Measurements from ENCODE around the gene FGF16. TPM values are rescaled to one million over a fixed set of nuclear protein-coding genes. Genes with fewer than 3 reads are reported as not detected.
"Not testable (repeated sequence)": the region's sequence is repeated elsewhere in the genome, so short reads cannot be mapped to it uniquely, and the experiment has no call there.

Gene FGF16
- total RNA-seq, 1 donor from 2014 or later: 2.6 TPM

DNA sequence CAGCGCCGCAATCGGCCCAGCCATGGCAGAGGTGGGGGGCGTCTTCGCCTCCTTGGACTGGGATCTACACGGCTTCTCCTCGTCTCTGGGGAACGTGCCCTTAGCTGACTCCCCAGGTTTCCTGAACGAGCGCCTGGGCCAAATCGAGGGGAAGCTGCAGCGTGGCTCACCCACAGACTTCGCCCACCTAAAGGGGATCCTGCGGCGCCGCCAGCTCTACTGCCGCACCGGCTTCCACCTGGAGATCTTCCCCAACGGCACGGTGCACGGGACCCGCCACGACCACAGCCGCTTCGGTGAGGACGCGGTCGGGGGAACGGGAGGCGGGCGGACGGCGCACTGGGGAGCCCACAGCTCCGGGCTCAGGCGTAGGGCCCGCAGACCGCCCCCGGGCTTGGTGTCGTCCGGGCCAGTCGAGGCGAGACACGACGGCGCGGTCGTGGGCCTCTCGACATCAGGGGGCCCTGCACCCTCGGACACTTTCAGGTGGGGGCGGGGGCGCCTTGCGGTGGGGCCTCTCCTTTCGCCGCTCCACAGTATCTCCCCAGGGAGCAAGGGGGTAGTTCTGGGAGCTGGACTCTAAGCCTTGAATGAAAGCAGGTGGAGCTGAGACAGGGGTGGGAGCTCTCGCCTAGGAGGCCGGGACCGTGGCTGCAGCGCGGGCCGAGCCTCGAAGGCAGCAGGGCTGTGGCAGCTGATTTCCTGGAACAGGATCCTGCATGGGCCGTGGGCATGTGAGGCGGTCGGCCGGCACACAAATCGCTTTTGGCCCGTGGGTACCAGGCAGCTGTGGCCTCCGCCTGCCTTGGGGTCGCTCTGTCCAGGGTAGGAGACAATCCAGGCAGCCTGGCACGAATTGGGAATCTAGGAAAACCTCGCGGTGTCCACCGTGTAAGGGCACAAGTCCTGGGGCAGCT, 722 bp downstream of the FGF16 start:
- DNase-seq: no peak

GRCh38 chrX:77450415-77450814, 3.2 kb downstream of the FGF16 start:
- DNase-seq: no peak

- DNase-seq: peak; percentile 62
These were observed 3.8 kb downstream of the FGF16 start for GRCh38 chrX:77450996-77451395.

GRCh38 chrX:77453190-77453589, 6.0 kb downstream of the FGF16 start:
- no peak for DNase-seq

- DNase-seq: no peak
These were observed 8.2 kb downstream of the FGF16 start for GRCh38 chrX:77455437-77455836.

- DNase-seq: no peak
These were observed 36.9 kb downstream of the FGF16 start for GRCh38 chrX:77484045-77484444.

GRCh38 chrX:77493677-77494553, 46.7 kb downstream of the FGF16 start:
- no peak for DNase-seq

GRCh38 chrX:77500164-77500563, 53.0 kb downstream of the FGF16 start:
- DNase-seq: not testable (repeated sequence)

GRCh38 chrX:77502951-77503525, 55.8 kb downstream of the FGF16 start:
- no peak for DNase-seq

GRCh38 chrX:77505227-77505626, 58.0 kb downstream of the FGF16 start:
- peak; percentile 62 for DNase-seq

Data from dermis blood vessel endothelial cell (primary cell).